B cell (primary cell): ENCODE results near the gene TK2.

Source experiments
- CTCF ChIP-seq: fragments of 200-600 bp; IDR thresholded peaks from one replicate; pipeline ENCODE4 v1.8.0; 2022; ENCODE audit warnings: antibody characterized with exemption, mild to moderate bottlenecking
- EZH2 ChIP-seq: IDR thresholded peaks from 2 replicates; pipeline ENCODE4 v1.6.1; 2012; ENCODE audit warnings: borderline replicate concordance, low read depth, mild to moderate bottlenecking, moderate library complexity, low read length; ENCODE audit not compliant: insufficient read depth, poor library complexity, severe bottlenecking

GRCh38 chr16:66468321-66468965, 81.5 kb downstream of the TK2 start:
- TF ChIP-seq CTCF (no peak), EZH2 (no peak)
